ENCODE results near the gene INHBE. TPM values are rescaled to one million over a fixed set of nuclear protein-coding genes. Genes with fewer than 3 reads are reported as not detected.

The INHBE gene
- total RNA-seq, 2 donors from 2014 or later: not detected

DNA sequence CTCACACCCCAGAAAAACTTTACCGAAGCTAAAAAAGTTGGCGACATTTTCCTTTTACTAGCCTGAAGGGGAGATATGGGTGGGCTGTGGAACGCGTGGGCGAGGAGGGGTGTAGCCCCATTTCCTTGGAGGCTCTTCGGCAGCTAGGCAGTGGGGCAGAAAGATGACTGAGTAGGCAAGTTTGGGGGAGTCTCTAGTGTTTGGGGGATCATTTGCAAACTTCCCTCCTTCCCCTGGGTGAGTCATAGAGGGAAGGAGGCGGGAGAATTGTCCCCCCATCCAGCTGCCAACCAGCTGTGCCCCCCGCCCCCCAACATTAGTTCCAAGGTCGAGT is 6.8 kb downstream of the INHBE start:
- no peak for DNase-seq
- no peak for ATAC-seq
- H3K27ac ChIP-seq: peak overlapping the region in 3 of 4 donors; percentile 62 to 80 (median 73)
- H3K27me3 ChIP-seq: no peaks in the 10 kb centered on the region
- 0 to 1% methylated on average over 7 to 9 of the region's 9 CpGs for WGBS, 2 donors
- H3K4me3 ChIP-seq: peak overlapping the region in 1 of 2 donors; percentile 17
- TF ChIP-seq POLR2A (IDR thresholded peaks at IDR 0.05) (no peak), CTCF (IDR thresholded peaks at IDR 0.05) (no peak)
- peaks cover 22% of the 10 kb centered on the region for H3K4me1 ChIP-seq
- intact Hi-C loops (cut with DNase I): no loop called here
- no peaks in the 10 kb centered on the region for H3K36me3 ChIP-seq (replicated peaks in 1 of 2; ENCODE audit: insufficient read depth in 1 of 2, low read depth in 2 of 2)
- no peaks in the 10 kb centered on the region for H3K9me3 ChIP-seq

DNA sequence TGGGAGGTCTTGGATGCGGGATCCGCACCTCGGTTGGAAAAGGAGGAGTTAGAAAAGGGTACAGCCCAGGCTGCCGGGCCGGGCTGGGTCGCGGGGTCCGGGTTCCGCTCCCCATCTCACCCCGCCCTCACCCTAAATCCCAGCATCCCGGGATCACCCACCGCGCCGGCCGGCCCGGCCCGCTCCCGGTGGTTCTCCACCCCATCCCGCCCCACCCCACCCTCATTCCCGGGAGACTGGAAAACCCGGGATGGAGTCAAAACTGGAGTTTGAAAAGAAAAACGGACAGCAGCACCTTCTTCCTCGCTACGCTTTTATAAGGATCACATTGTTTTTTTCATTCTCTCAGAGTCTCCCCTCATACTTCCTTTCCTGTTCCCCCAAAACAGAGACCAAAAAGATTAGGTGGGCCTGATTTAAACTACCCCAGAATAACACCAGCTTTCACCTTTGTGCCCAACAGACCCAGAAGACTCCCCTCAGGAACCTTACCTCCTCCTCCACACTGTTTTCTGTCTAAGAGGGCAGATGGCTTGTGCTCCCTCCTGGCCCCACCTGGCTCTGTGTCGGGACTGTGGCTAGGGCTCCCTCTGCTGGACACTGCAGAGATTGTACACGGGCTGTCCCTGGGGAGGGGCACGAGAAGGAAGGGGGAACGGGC is 7.3 kb downstream of the INHBE start:
- no peaks in the 10 kb centered on the region for H3K9me3 ChIP-seq
- TF ChIP-seq CTCF (IDR thresholded peaks at IDR 0.05) (peak; percentile 88 to 96 (median 95)), POLR2A (IDR thresholded peaks at IDR 0.05) (peak in 2 of 3 donors; percentile 39 to 42)
- H3K36me3 ChIP-seq (replicated peaks in 1 of 2; ENCODE audit: insufficient read depth in 1 of 2, low read depth in 2 of 2): no peaks in the 10 kb centered on the region
- intact Hi-C loops (cut with DNase I): no loop called here
- H3K4me1 ChIP-seq: peaks cover 22% of the 10 kb centered on the region
- no peaks in the 10 kb centered on the region for H3K27me3 ChIP-seq
- H3K4me3 ChIP-seq: peak overlapping the region in 1 of 2 donors; percentile 17
- DNase-seq (peak; percentile 87 to 90 (median 88)), ATAC-seq (peak; percentile 83)
- peak overlapping the region; percentile 62 to 86 (median 76) for H3K27ac ChIP-seq
- WGBS, 2 donors: 0 to 1% methylated on average over 9 to 28 of the region's 28 CpGs

DNA sequence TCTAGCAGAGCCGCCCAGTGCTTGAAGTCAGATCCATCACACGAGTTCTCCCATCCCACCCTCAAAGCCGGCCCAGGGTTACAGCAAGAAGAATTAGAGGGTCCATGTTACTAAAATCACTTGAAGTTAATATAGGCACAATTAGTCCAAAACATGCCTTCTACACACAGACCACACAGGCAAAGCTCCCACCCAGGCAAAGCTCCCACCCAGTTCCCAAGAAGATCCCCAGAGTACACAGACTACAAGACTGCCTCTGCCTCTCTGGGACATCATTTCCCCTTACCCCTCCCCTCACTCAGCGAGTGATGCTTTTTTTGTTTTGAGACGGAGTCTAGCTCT is 7.8 kb downstream of the INHBE start:
- Histone ChIP-seq H3K27ac (peak overlapping the region in 2 of 4 donors; percentile 73 to 80), H3K4me1 (peaks cover 22% of the 10 kb centered on the region), H3K4me3 (no peak overlapping the region), H3K9me3 (no peaks in the 10 kb centered on the region), H3K36me3 (replicated peaks in 1 of 2; ENCODE audit: insufficient read depth in 1 of 2, low read depth in 2 of 2) (no peaks in the 10 kb centered on the region), H3K27me3 (no peaks in the 10 kb centered on the region)
- ATAC-seq (no peak), DNase-seq (no peak)
- WGBS, 2 donors: 26 to 31% methylated on average over 5 of the region's 5 CpGs
- no peak for TF ChIP-seq POLR2A (IDR thresholded peaks at IDR 0.05)
- peak in 2 of 7 experiments; percentile 3 to 6 for TF ChIP-seq CTCF (IDR thresholded peaks at IDR 0.05)
- intact Hi-C loops (cut with DNase I): no loop called here

DNA sequence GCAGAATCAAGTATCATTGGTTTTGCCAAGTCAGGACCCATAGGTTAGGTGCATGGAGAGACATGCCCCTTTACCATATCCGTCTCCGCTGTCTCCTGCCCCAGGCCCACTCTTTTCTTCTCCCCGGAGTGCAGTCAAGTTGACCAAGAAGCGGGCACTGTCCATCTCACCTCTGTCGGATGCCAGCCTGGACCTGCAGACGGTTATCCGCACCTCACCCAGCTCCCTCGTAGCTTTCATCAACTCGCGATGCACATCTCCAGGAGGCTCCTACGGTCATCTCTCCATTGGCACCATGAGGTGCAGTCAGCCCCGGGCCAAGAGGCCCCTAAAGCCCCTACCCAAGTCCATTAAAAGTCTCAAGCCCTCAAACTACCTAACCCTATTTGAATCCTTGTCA is 9.5 kb downstream of the INHBE start:
- ATAC-seq (no peak), DNase-seq (no peak)
- no peak overlapping the region for H3K27ac ChIP-seq
- WGBS, 2 donors: 76 to 80% methylated on average over 12 of the region's 12 CpGs
- no peak for TF ChIP-seq CTCF (IDR thresholded peaks at IDR 0.05)
- no peak for TF ChIP-seq POLR2A (IDR thresholded peaks at IDR 0.05)
- H3K4me3 ChIP-seq: no peak overlapping the region
- H3K4me1 ChIP-seq: peaks cover 22% of the 10 kb centered on the region
- H3K36me3 ChIP-seq (replicated peaks in 1 of 2; ENCODE audit: insufficient read depth in 1 of 2, low read depth in 2 of 2): no peaks in the 10 kb centered on the region
- H3K27me3 ChIP-seq: no peaks in the 10 kb centered on the region
- intact Hi-C loops (cut with DNase I): no loop called here
- no peaks in the 10 kb centered on the region for H3K9me3 ChIP-seq

Measured in body of pancreas (tissue), 4 donors.